ENCODE measurements around the gene CDC42SE1.

GRCh38 chr1:151002051-151002450 lies 57.4 kb downstream of the CDC42SE1 start:
- no peak for TF ChIP-seq POLR2A (IDR thresholded peaks at IDR 0.05; ENCODE audit: low read length)
- TF ChIP-seq GATA1 (IDR thresholded peaks at IDR 0.05; ENCODE audit: low read depth, low read length), result no peak

All from erythroblast (primary cell).